HepG2 (cell line): Measurements from ENCODE around the gene PLEKHS1. TPM values are rescaled to one million over a fixed set of nuclear protein-coding genes. Genes with fewer than 3 reads are reported as not detected.

Source experiments
- ATAC-seq: fragments of 200-7000 bp; cut with Tn5 transposase; 3 replicates; pipeline ENCODE4 v1.9.1; 2020; ENCODE audit warnings: mild to moderate bottlenecking, moderate library complexity
- BruUV-seq: library from RNA; stranded (reverse); fragments of 400-500 nt; replicated peaks from 2 replicates; lab custom pipeline; 2021; lab: Mats Ljungman, UMichigan
- CTCF ChIA-PET: fragments of 300-600 bp; formaldehyde crosslinking; extraction: SDS; loops from one replicate; lab custom pipeline; 2021; ENCODE audit warnings: low total read pairs, inconsistent platforms, low intra/inter-chr PET ratio; lab: Yijun Ruan, JAX
- POLR2A ChIA-PET: fragments of 350-600 bp; sonication (Branson Sonifier 250); formaldehyde crosslinking; loops from one replicate; lab custom pipeline; 2020; ENCODE audit warnings: antibody characterized with exemption, inconsistent platforms; lab: Yijun Ruan, JAX
- DNase-seq: peaks from one replicate; pipeline ENCODE4 v3.0.0-alpha.2; 2015; ENCODE audit warnings: low spot score
- FAIRE-seq: peaks from 3 replicates; lab custom pipeline; 2011; peaks lifted over from hg19 to GRCh38; lab: Jason Lieb, UNC
- H2AFZ ChIP-seq: one replicate; pipeline ENCODE4 v1.6.1; 2011; ENCODE audit warnings: low read length, inconsistent platforms
- H3K27ac ChIP-seq: fragments of 300-600 bp; 3 replicates; pipeline ENCODE4 v1.8.0; 2011; ENCODE audit warnings: mixed run types, mild to moderate bottlenecking, mixed read lengths, low read length, inconsistent platforms; ENCODE audit not compliant: insufficient read depth; ENCODE audit errors: extremely low read length
- H3K27me3 ChIP-seq, 2 experiments: fragments of 200-600 bp in 1 of 2; 2 replicates in 1 of 2; 3 replicates in 1 of 2; pipeline versions ENCODE4 v1.6.0 to v1.8.0; 2011; ENCODE audit warnings: low read length in 2 of 2, mild to moderate bottlenecking in 2 of 2, moderate library complexity in 2 of 2, inconsistent platforms in 1 of 2; ENCODE audit not compliant: insufficient read depth in 2 of 2, control insufficient read depth in 1 of 2
- H3K36me3 ChIP-seq, 2 experiments: fragments of 200-600 bp in 1 of 2; replicated peaks in 1 of 2; 2 replicates in 1 of 2; 3 replicates in 1 of 2; pipeline versions ENCODE4 v1.5.1 to v1.8.0; 2011; ENCODE audit warnings: low read length in 2 of 2, inconsistent platforms in 1 of 2; ENCODE audit not compliant: insufficient read depth in 2 of 2, control insufficient read depth in 1 of 2
- H3K4me1 ChIP-seq: 2 replicates; pipeline ENCODE4 v1.5.1; 2012; ENCODE audit warnings: low read length, inconsistent platforms; ENCODE audit not compliant: insufficient read depth
- H3K4me2 ChIP-seq: 2 replicates; pipeline ENCODE4 v1.6.0; 2011; ENCODE audit warnings: low read depth, low read length, inconsistent platforms
- H3K4me3 ChIP-seq, 3 experiments: fragments of 200-600 bp in 1 of 3; sonication (generic), shearing (Covaris generic) in 1 of 3; replicated peaks in 1 of 3; 2 replicates each; pipeline ENCODE4 v1.5.1; 2011 to 2016; ENCODE audit warnings: low read length in 3 of 3, inconsistent platforms in 2 of 3, low read depth in 2 of 3, mild to moderate bottlenecking in 2 of 3, control low read depth in 1 of 3, mixed read lengths in 1 of 3; ENCODE audit not compliant: insufficient read depth in 1 of 3
- H3K79me2 ChIP-seq: one replicate; pipeline ENCODE4 v1.6.1; 2011; ENCODE audit warnings: low read length, inconsistent platforms; ENCODE audit not compliant: insufficient read depth
- H3K9ac ChIP-seq: 2 replicates; pipeline ENCODE4 v1.6.0; 2011; ENCODE audit warnings: mild to moderate bottlenecking, low read depth, low read length, inconsistent platforms; ENCODE audit not compliant: insufficient read depth
- H3K9me3 ChIP-seq: 2 replicates; pipeline ENCODE4 v1.5.1; 2012; ENCODE audit warnings: mild to moderate bottlenecking, low read length
- H4K20me1 ChIP-seq: 2 replicates; pipeline ENCODE4 v1.6.0; 2011; ENCODE audit warnings: inconsistent platforms, mild to moderate bottlenecking, low read length, moderate library complexity; ENCODE audit not compliant: insufficient read depth
- FOSL2 ChIP-seq: sonication (generic); formaldehyde crosslinking; IDR thresholded peaks from 2 replicates; pipeline ENCODE4 v1.4.0; 2020; ENCODE audit warnings: missing genetic modification reagents
- MAFF ChIP-seq: IDR thresholded peaks from 2 replicates; pipeline ENCODE4 v1.6.1; 2011; ENCODE audit warnings: low read depth, low read length, improper control_type of control experiment
- MAFK ChIP-seq, 2 experiments: IDR thresholded peaks in 1 of 2; conservative IDR thresholded peaks in 1 of 2; 2 replicates each; pipeline ENCODE4 v1.6.1; 2011; ENCODE audit warnings: improper control_type of control experiment in 2 of 2, low read length in 2 of 2
- NFE2 ChIP-seq: sonication (generic); formaldehyde crosslinking; IDR thresholded peaks from 2 replicates; pipeline ENCODE4 v1.4.0; 2020; ENCODE audit warnings: missing genetic modification reagents
- NFE2L2 ChIP-seq: fragments of 150-350 bp; IDR thresholded peaks from 2 replicates; pipeline ENCODE4 v1.6.1; 2014; ENCODE audit warnings: low read length
- NFKB2 ChIP-seq: sonication (generic); formaldehyde crosslinking; IDR thresholded peaks from 2 replicates; pipeline ENCODE4 v1.4.0; 2020; ENCODE audit warnings: missing genetic modification reagents, borderline replicate concordance
- SNAI1 ChIP-seq: sonication (generic); formaldehyde crosslinking; IDR thresholded peaks from 2 replicates; pipeline ENCODE4 v1.5.0; 2020; ENCODE audit warnings: mild to moderate bottlenecking, missing genetic modification reagents, borderline replicate concordance
- SYNCRIP ChIP-seq: fragments of 200-400 bp; formaldehyde crosslinking; IDR thresholded peaks from 2 replicates; pipeline ENCODE4 v1.6.1; 2018; ENCODE audit warnings: mild to moderate bottlenecking, low read depth, low read length; ENCODE audit not compliant: insufficient read depth
- ZBTB8A ChIP-seq: sonication (generic); formaldehyde crosslinking; IDR thresholded peaks from 2 replicates; pipeline ENCODE4 v1.4.0; 2020; ENCODE audit warnings: mild to moderate bottlenecking, low read depth, missing genetic modification reagents, borderline replicate concordance
- ZNF274 ChIP-seq: sonication (generic); formaldehyde crosslinking; IDR thresholded peaks from 2 replicates; pipeline ENCODE4 v1.5.1; 2020; ENCODE audit warnings: mild to moderate bottlenecking, missing genetic modification reagents
- WGBS: methylation state at CpG from one replicate; pipeline ENCODE4 v1.1.6; 2017; ENCODE audit warnings: low lambda C conversion rate; 5-methylcytosine and 5-hydroxymethylcytosine counted together
- in situ Hi-C: cut with HindIII; loops from 2 replicates; pipeline ENCODE4 v1.10.0; 2017; ENCODE audit warnings: low pct_unique_long_range_greater_than_20kb; ENCODE audit not compliant: extremely low pct_ligation_motif_present
- intact Hi-C: fragments of 100-400 bp; cut with micrococcal nuclease; formaldehyde crosslinking; loops from one replicate; pipeline ENCODE4 v1.10.0; 2022; ENCODE audit not compliant: unreplicated experiment
- polyA plus RNA-seq, 8 experiments: library from polyadenylated mRNA; depleted of rRNA in 3 of 8; stranded (reverse) in 7 of 8; unstranded in 1 of 8; fragments of >200 nt; fragmentation: Illumina TruSeq in 4 of 8; extraction: Trizol in 4 of 8; gene quantifications; 2 replicates each; pipeline versions ENCODE4 v1.2.1 to v1.2.3, GENCODE V29; 2011 to 2016; ENCODE audit warnings: low read depth in 4 of 8, missing spikeins in 1 of 8, mixed read lengths in 1 of 8; ENCODE audit not compliant: insufficient read depth in 1 of 8
- total RNA-seq, 5 experiments: library from RNA; depleted of rRNA; stranded (reverse); fragments of >200 nt; fragmentation: Illumina TruSeq; extraction: Trizol; gene quantifications; 2 replicates each; pipeline ENCODE4 v1.2.3, GENCODE V29; 2016; ENCODE audit warnings: low read depth in 1 of 5

The PLEKHS1 gene
- total and polyA plus RNA-seq, 2 of the 13 experiments (the other 11 are each of a cell fraction or from before 2014, with no cell fraction given), result not detected

- Histone ChIP-seq H3K9ac (no peak overlapping the region), H3K4me1 (no peaks in the 10 kb centered on the region), H3K36me3 (no peaks in the 10 kb centered on the region), H3K4me3 (no peak overlapping the region), H3K4me2 (no peak overlapping the region), H2AFZ (no peak overlapping the region), H3K27me3 (0 out of 5 replicates have a peak, but pooled peaks cover 0 to 3% of the 10 kb centered on the region in 2 experiments), H3K27ac (no peak overlapping the region), H3K79me2 (no peaks in the 10 kb centered on the region), H4K20me1 (no peaks in the 10 kb centered on the region), H3K9me3 (no peaks in the 10 kb centered on the region)
- POLR2A ChIA-PET, result no interaction called here
- in situ Hi-C loops, result no loop called here
- CTCF ChIA-PET, result no interaction called here
- 31% methylated on average over 8 of the region's 8 CpGs for WGBS
- intact Hi-C loops, result no loop called here
- FAIRE-seq (no peak), DNase-seq (no peak), ATAC-seq (no peak)
- BruUV-seq, result no TSS peak
- TF ChIP-seq SNAI1, result no peak
- TF ChIP-seq NFKB2, result no peak
These were observed 31.7 kb downstream of the PLEKHS1 start for GRCh38 chr10:113782986-113783704.

- no peaks in the 10 kb centered on the region for H4K20me1 ChIP-seq
- H3K27ac ChIP-seq, result no peak overlapping the region
- TF ChIP-seq FOSL2 (peak; percentile 47; the same call in 1 of the 2 replicates), ZNF274 (CRISPR knock-in tag) (no peak), MAFF (peak; percentile 63), SYNCRIP (no peak), NFE2L2 (peak; percentile 97), ZBTB8A (no peak), MAFK (conservative IDR thresholded peaks at IDR 0.05 in 1 of 2, IDR thresholded peaks at IDR 0.05 in 1 of 2; ENCODE audit: low read length in 2 of 2) (peak; percentile 79 to 88), NFE2 (CRISPR knock-in tag) (peak; percentile 25; the same call in 1 of the 2 replicates)
- BruUV-seq, result no TSS peak
- CTCF ChIA-PET, result no interaction called here
- no peak for DNase-seq
- ATAC-seq, result no peak
- 0 out of 5 replicates have a peak, but pooled peaks cover 0 to 8% of the 10 kb centered on the region in 2 experiments for H3K27me3 ChIP-seq
- no peaks in the 10 kb centered on the region for H3K36me3 ChIP-seq
- H3K9me3 ChIP-seq, result no peaks in the 10 kb centered on the region
- in situ Hi-C loops, result no loop called here
- no peak overlapping the region for H3K4me3 ChIP-seq
- H3K9ac ChIP-seq, result no peak overlapping the region
- 52% methylated on average over 9 of the region's 9 CpGs for WGBS
- no peak overlapping the region for H2AFZ ChIP-seq
- H3K79me2 ChIP-seq, result no peaks in the 10 kb centered on the region
- POLR2A ChIA-PET, result no interaction called here
- intact Hi-C loops, result no loop called here
- H3K4me1 ChIP-seq, result no peaks in the 10 kb centered on the region
- H3K4me2 ChIP-seq, result no peak overlapping the region
- FAIRE-seq, result no peak
These were observed 37.2 kb downstream of the PLEKHS1 start for GRCh38 chr10:113788604-113789083.
